NCI-H774 (cell line): Measurements from ENCODE around the gene ERO1A.

Source experiments
- DNase-seq: peaks from one replicate; lab custom pipeline; 2025; lab: John Stamatoyannopoulos, UW

The ERO1A gene

DNA sequence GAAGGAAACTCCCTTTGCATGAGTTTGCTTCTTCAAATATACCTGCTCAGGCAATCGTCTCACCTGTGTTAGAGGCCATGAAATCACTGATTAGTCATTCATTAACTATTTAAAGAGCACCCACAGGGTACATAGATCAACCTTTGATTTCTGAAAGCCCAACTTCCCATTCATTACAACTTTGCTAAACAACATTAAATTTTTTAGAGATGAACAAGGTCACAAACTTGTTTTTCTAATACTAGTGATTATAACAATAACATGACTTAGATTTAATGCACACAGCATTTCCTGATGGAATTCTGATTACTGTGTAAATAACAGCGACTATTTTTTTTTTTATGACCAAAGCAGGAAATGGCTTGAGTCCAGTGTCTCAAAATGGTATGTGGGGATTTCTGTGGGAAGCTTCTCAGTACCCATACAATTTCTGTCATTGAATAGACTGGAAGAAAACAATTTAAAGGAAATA lies 5.4 kb upstream of the ERO1A start:
- DNase-seq, result no peak

DNA sequence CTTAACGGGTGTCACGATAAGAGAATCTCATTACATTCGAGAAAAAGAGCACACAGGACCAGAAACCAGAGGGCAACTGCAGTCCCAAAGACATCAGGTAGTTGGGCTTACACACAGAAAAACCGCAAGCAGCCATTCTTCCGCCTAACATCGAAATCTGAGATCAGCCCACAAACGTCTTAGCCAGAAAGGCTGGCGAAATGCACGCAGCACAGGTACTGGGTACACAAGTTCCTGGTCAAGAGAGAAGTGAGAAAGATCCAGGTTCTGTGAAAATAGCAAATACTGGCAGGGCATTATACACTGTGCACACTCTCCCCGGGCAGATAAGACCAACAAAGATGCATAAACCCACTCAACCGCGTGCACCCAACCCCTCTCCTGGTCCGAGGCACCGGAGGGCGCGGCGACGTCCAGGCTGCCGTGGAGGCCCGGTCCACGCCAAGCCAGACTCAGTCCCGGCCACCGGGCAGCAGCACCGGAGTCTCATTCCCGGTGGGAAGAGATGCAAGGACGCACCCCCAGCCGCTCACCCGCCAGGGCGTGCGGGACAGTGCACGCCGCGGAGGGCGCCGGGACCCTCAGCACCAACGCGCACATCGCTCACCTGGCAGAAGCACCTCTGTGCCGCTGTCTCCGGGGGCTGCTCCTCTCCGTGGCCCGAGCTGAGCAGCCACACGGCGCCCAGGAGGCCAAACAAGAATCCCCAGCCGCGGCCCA lies 437 bp downstream of the ERO1A start:
- DNase-seq, result no peak

DNA sequence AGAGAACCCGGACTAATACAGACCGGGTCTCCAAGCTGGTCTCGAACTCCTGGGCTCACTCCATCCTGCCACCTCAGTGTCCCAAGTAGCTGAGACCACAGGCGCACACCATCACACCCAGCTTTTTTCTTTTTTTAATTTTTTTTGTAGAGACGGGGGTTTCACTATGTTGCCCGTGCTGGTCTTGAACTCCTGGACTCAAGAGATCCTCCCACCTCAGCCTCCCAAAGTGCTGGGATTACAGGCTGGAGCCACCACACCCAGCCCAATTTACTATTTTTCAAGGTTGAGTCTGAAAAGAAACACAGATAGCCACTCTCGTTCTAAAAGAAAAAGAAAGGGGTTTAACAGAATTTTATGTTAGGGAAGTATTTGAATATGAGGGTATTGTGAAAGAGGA lies 1.8 kb downstream of the ERO1A start:
- DNase-seq, result no peak

DNA sequence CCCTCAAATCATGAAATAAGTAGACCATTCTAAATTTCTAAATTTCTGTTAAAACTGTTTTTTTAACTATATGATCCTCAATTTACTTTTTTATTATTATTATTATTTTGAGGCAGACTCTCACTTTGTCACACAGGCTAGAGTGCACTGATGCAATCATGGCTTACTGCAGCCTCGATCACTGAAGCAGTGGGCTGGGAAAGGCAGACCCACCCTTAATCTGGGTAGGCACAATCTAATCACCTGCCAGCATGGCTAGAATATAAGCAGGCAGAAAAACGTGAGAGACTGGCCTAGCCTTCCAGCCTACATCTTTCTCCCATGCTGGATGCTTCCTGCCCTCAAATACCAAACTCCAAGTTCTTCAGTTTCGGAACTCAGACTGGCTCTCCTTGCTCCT lies 2.3 kb downstream of the ERO1A start:
- DNase-seq, result no peak

DNA sequence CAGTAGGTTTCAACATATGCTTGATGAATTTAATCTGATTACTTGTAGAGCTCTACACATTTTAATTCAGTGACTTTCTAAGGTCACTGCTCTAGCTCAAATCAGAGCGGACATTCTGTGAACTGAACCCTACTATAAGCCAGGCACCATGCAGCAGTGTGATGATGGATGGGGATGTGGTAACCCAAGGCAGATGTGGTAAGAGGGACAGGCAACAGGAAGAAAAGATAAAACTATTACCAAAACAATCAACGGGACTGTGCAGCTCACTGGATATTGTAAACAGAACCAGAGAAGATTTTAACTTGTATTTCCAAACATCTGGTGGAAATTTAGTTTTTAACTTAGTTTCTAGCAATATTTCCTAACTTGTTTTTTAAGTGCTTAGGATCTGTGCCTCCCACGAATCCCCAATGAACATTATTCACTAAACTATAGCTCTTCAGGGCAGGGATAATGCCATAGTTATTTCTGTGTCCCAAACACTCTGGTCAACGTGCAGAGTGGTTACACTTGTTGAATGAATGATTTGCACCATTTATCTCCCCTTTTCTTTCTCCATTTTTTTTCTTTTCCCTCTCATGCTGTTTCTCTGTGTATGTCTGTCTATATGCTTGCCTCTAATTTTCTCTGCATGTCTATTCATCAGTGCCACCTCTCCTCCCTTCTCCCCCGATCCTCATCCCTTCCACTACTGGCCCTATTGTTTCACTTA lies 3.0 kb downstream of the ERO1A start:
- DNase-seq, result no peak

DNA sequence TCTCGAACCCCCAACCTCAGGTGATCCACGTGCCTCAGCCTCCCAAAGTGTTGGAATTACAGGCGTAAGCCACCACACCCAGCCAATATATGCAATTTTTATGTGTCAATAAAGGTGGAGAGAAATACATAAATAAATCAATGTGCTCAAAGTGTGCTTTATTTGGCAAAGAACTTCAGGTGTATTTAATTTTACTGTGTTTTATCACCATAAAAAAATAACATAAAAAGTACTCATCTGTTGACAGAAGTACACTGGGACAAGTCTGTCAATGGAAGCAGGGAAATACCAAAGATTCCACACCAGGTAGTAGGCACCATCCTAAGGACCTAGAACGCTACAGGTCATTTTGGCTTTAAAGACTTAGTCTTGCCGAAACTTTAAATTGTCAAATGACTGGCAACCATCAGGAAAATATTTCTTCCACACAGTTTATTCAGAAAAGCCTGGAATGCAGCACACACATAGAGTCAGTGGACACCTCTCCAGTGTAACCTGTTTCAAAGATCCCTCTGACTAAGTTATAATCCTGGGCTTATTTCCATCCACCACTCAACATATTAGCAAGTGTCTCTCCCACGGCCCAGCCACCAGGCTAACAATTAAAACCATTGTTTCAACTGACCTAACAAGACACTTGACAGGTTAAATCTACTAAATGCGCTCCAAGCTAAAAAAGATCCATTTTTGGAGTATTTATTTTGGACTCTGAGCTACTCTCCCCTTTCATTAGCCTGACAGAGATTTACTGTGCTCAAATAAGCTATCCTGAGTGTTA lies 4.2 kb downstream of the ERO1A start:
- no peak for DNase-seq

DNA sequence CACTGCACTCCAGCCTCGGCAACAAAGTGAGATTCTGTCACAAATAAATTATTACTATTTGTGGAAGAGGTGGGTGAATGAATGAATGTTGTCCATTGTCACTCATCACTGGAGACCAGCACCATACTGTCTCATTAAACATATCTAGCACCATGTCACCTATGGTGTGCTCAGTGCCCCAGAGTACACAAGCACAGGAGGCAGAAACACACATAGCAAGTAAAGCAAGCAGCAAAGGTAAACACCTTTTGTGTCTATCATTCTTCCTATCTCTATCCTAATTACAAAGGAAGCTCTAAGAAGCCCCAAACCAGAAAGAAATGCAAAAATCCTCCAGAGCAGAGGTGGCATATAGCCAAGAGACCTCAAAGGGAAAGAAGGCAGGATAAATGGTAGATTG lies 9.2 kb downstream of the ERO1A start:
- no peak for DNase-seq

DNA sequence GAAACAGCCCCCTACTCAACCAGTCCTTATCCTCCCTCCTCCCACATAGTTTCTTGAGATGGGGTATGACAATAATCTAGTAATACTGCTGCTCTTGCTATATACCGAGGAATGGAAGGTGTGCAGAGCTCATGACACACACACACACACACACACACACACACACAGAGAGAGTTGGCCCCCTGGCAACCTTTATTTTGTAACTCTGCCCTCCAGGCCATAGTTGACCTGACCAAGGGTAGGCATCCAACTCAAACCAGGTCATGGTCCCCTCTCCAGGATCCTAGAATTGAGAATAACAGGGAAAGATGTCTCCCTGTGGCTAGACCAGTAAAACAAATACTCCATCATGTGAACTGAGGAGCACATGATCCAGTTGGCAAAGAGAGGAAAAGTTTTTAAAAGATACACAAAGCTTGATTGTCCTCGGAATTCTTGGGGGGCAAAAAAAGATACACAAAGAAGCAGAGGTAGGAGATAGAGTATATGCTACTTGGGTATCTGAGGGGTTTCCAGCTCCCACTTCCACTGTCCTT lies 11.3 kb downstream of the ERO1A start:
- no peak for DNase-seq

DNA sequence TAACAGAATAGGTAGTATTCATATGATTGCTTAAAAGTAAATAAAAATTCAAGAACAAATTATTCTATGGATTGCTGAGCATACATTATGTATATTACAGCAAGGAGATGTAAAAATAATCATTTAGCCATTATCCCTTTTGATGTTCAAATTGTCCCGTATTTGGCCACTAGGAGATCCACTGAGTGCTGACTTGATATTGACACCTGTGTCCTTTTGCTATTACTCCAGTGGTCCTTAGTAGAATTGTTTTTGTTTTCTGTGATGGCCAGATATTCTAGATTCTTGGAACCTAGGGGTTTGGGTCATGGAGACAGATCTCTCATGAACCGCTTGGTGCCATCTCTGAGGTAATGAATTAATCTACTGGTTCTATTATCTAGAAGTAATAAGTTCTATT lies 16.8 kb downstream of the ERO1A start:
- no peak for DNase-seq

DNA sequence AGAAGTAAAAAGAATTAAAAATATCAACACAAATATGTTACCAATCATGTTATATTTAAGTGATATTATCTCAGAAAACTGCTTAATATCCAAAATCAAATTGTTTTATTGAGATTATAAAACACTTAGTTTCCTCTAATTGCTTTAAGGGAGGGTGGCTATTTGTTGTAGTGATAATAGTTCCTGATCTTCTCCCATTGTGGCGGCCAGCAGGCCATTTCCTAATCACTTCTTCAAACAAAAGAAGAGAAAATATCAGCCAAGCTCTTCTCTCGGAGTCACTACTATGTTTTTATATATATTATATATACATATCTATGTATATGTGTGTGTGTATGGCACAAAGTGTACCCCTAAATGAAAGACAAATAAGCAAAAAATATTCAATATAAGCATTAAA lies 31.5 kb downstream of the ERO1A start:
- DNase-seq, result no peak

DNA sequence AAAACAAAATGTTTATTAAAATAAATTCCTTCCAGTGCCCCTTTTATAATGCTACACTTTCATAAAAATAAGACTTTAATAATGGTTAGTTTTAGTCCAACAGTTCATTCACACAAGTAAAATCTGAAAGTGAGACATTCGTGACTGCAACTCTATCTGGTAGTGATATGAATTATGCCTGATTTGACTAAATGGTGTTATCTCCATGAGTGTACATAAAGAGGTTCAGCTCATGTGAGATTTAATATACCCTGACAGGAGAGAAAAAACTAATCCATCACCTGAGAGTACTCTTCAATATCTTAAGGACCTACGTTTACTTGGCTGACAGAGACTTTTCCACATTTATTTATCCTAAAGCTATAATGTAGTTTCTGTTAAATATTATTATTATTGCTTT lies 34.0 kb downstream of the ERO1A start:
- DNase-seq, result no peak

DNA sequence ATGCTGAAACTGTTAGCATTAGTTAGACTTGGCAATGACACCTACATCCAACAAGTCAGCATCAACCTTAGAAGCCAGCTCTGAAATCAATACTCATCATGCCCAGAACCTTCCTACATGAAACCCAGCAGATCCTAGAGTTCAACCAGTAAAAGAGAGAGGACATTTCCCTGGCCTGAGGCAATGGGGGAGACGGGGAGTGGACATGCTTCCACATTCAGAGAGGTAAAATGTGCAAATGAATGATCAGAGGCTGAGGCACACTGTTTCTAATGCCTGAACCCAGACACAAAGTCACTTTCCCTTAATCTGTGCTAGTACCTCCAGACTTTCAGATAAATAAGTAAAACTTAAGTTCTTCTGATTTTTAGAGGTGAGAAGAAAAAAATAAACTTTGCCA lies 34.5 kb downstream of the ERO1A start:
- no peak for DNase-seq

DNA sequence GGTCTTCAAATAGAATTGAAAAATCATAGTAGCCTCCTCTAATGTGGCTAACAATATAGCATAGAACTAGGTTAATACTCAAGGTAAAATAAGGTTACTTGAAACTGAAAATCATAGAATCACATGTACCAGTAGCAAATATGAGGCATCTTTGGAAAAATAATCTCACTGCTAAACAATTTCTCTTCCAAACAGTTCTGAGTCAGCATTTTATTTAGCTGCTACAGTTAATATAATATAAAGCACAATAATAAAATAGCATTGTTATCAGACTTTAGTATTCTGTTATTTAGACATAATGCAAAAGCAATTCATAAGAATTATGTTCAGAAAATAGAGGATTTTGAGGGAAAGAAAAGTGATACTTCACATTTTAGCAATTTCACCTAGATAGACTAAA lies 35.0 kb downstream of the ERO1A start:
- no peak for DNase-seq

DNA sequence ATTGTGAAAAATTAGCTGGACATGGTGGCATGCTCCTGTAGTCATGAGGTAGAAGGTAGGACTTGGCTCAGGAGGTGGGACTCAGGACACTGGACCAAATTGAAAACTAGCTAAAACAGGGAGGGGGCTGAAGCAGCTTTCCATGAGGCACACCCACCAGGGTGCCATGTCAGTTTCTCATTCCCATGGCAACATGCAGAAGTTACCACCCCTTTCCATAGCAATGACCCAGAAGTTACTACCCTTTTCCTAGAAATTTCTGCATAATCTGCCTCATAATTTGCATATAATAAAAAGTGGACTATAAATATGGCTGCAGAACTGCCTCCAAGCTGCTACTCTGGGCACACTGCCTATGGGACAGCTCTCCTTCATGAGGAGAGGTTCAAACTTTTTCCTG lies 38.5 kb downstream of the ERO1A start:
- DNase-seq, result no peak

DNA sequence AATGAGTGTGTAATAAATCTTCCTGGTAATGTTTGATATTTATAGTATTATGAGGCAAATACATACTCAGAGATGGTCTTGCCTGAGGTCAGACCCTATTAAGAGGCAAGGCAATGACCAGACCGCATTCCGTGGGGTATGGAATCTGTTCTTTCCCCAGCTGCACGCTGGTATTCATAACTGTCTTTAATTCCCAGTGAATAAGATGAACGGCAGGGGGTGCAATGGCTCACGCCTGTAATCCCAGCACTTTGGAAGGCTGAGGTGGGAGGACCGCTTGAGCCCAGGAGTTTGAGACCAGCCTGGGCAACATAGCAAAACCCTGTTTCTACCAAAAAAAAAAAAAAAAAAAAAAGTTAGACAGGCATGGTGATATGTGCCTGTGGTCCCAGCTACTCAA lies 44.6 kb downstream of the ERO1A start:
- no peak for DNase-seq

DNA sequence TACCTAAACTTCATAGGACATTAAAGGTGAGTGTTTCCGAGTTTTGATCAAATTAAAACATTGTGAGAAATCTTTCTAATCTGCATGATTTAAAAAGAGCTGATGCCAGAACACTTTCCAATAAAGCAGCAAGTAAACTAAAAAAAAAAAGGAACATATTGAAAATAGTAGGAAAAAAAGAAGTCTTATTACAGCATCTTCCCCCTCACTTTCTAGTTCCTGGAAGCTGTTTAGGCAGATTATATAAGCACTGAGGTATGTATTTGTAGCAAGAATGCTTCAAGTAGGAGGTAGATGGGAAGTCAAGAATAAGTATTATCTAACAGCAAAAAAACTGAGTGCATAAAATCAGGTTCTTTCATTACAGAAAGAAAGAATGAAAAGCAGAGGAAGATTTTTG lies 45.8 kb downstream of the ERO1A start:
- DNase-seq, result no peak

DNA sequence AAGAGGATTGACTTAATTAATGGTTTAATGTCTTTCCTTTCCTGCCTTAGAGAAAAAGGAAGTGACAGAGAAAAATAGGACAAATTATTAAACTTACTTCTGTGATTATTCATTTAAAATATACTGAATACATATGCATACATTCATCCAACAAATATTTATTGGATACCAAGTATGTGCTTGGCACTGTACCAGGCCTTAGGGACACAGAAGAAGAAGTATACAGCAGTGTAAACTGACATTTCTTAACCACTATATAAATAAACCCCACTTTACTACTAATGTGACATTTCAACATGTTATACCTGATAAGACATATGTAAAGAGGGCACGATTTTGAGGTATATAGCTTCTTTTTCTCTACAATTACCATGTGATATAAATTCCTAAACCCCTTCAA lies 53.6 kb downstream of the ERO1A start:
- DNase-seq, result no peak

DNA sequence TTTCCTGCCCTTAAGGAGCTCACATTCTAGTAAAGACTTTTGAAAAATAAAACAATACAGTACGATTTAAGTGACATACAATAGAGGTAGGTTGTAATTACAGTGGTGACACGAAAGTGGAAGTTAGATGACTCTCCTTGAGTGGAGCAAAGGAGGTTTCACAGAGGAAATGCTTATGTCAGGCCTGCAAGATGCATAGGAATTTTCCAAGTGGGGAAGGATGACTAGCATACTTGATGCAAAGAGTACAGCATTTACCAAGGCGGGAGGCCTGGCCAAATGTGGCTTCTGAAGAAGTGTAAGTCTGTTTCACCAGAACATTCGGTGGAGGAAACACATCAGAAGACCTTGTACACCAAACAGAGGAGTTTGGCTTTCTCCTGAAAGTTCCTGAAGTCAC lies 55.2 kb downstream of the ERO1A start:
- no peak for DNase-seq

DNA sequence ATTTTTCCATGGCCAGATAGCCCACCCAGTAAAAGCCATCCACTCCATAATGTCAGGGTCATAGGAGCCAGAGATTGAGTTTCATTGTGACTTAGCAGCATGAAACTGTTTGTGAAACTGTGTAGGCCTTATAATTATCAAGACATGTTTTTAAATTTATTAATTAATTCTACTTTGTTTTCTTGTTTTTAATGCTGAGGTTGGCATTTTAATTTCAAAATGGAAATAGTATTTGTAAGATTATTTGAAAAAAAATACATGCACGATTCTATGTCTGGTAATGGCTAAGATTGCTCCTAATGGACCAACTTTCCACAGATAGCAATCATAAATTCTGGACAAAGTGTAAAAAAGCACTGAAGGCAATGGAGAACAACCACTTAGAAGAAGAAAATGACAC lies 75.7 kb downstream of the ERO1A start:
- DNase-seq, result no peak

DNA sequence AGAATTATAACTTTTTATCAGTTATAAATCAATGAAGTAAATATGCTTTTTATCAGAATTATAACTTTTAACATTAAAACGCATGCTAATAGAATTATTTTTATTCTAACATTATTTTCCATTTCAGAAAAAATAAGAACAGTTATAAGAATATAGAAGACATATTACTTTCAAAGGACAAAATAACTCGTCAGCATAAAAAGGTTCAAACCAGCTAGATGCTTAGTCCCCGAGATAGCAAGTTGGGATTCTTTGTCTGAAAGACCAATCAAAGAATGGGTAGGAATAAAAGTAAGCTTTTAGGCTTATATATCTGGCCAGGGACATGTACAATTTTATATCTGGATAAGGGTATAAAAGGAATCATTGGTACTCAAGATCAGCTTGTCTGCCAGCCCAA lies 76.8 kb downstream of the ERO1A start:
- no peak for DNase-seq

DNA sequence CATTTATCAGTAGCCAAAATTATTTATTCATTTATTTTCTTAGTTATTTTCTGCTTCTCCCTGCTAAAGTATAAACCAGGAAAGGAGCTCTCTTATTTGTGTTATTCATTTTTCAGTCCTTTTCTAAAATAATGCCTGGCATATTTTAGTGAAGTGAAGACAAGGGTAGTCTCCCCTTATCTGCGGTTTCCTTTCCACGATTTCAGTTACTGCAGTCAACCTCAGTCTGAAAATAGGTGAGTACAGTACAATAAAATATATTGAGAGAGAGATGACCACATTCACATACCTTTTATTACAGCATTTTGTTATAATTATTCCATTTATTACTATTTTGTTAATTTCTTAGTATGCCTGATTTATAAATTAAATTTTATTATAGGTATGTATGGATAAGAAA lies 85.2 kb downstream of the ERO1A start:
- DNase-seq, result no peak

DNA sequence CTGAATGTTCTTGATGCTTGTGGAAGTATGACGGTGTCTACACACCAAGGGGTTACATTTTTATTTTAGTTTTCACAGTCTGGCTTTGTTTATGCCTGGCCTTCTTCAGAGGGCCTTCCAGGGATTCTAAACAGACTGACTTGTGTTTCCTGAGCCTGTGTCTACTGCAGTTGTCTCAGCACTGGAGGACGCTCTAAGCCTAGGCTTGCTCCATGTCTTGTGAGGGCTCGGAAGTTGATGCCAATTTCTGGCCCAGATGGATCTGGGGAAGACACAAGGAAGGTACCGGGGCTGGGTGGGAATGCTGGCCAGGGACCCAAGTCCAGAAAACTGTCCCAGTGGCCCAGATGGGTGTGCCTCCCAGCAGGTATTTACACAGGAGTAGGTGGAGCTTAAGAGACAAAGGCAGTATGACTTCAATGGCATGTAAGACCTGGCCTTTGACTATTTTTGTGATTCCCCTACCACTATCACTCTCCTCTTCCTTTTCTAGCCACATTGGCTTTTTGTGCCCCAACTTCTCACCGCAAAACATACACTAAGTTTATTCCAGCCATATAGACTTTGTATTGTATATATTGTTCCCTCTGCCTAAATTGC lies 85.8 kb downstream of the ERO1A start:
- DNase-seq, result no peak
